ENCODE measurements around the gene PLEKHG5.

DNA sequence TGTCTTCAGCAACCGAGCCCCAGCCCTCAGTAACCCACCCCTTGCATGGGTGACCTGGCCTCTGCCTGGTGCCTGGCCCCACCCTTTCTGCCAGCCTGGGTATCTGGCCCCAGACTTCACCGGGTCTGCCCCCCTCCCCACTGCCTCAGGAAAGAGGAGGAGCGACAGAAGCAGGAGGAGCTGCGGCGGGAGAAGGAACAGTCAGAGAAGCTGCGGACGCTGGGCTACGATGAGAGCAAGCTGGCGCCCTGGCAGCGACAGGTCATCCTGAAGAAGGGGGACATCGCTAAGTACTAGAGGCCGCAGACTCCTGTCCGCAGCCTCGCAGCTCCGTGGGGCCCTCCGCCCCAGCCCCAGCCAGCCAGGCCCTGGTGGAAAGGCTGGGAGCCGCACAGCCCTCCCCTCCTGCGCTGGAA lies 31.6 kb downstream of the PLEKHG5 start:
- TF ChIP-seq TAF1 (IDR thresholded peaks at IDR 0.05; ENCODE audit: borderline replicate concordance, insufficient read depth, low read length): no peak
- no peak for TF ChIP-seq SIN3A (IDR thresholded peaks at IDR 0.05; ENCODE audit: borderline replicate concordance, insufficient read depth, low read length)
- TF ChIP-seq, protein P1, sequence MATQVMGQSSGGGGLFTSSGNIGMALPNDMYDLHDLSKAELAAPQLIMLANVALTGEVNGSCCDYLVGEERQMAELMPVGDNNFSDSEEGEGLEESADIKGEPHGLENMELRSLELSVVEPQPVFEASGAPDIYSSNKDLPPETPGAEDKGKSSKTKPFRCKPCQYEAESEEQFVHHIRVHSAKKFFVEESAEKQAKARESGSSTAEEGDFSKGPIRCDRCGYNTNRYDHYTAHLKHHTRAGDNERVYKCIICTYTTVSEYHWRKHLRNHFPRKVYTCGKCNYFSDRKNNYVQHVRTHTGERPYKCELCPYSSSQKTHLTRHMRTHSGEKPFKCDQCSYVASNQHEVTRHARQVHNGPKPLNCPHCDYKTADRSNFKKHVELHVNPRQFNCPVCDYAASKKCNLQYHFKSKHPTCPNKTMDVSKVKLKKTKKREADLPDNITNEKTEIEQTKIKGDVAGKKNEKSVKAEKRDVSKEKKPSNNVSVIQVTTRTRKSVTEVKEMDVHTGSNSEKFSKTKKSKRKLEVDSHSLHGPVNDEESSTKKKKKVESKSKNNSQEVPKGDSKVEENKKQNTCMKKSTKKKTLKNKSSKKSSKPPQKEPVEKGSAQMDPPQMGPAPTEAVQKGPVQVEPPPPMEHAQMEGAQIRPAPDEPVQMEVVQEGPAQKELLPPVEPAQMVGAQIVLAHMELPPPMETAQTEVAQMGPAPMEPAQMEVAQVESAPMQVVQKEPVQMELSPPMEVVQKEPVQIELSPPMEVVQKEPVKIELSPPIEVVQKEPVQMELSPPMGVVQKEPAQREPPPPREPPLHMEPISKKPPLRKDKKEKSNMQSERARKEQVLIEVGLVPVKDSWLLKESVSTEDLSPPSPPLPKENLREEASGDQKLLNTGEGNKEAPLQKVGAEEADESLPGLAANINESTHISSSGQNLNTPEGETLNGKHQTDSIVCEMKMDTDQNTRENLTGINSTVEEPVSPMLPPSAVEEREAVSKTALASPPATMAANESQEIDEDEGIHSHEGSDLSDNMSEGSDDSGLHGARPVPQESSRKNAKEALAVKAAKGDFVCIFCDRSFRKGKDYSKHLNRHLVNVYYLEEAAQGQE (IDR thresholded peaks at IDR 0.05; ENCODE audit: insufficient read depth in 1 of 2, low read depth in 2 of 2, low read length in 2 of 2): no peak
- no peak for TF ChIP-seq POLR2AphosphoS5 (IDR thresholded peaks at IDR 0.05; ENCODE audit: low read depth, low read length)
- no peak for TF ChIP-seq FOXP2 (optimal IDR thresholded peaks at IDR 0.05; ENCODE audit: borderline replicate concordance, extremely low read depth, extremely low read length, insufficient read depth)

Measured in PFSK-1 (cell line).